Thyroid gland (tissue), 4 donors: ENCODE results near the gene DHH.

Experiments
- CTCF ChIP-seq, 6 experiments: fragments of 200-600 bp in 3 of 6; fragments of 450-650 bp in 3 of 6; sonication (generic) in 3 of 6; IDR thresholded peaks; one replicate each; pipeline ENCODE4 v1.5.1; 2016 to 2019; ENCODE audit warnings: antibody characterized with exemption in 6 of 6, mild to moderate bottlenecking in 2 of 6, inconsistent platforms in 1 of 6, moderate library complexity in 1 of 6
- POLR2A ChIP-seq, 2 donors: fragments of 450-650 bp; IDR thresholded peaks; one replicate each; pipeline ENCODE4 v1.6.1; 2017; ENCODE audit warnings: antibody characterized with exemption in 2 of 2, mild to moderate bottlenecking in 2 of 2, moderate library complexity in 1 of 2

- TF ChIP-seq CTCF (IDR thresholded peaks at IDR 0.05) (no peak), POLR2A (IDR thresholded peaks at IDR 0.05) (peak in 1 of 2 donors; percentile 9)
Observed at GRCh38 chr12:49055978-49056754, 38.4 kb downstream of the DHH start.
